ENCODE data around the gene DMAC2.

GRCh38 chr19:41398050-41398418 is 41.7 kb downstream of the DMAC2 start:
- TF ChIP-seq CTCF (IDR thresholded peaks at IDR 0.05) (no peak), EP300 (IDR thresholded peaks at IDR 0.05) (no peak), POLR2A (IDR thresholded peaks at IDR 0.05) (no peak)
